ENCODE results near the gene APPL2.

DNA sequence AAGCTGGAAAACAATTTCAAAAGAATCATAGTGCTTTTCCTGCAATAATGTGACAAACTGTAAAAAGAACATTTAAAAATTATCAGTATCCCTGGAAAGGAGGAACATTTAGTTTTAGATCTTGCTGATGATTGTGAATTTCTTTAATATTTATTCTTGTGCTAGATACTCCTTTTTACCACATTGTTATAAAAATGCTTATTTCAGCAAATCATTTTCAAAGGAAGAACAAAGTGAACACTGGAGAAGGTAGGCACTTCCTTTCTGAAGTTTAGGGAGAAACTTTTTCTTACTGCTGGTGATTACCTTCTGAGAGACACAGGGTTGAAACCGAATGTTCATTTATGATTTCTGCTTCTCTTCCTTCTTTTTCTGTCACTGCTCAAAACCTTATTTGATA lies 49.4 kb upstream of the APPL2 start:
- TF ChIP-seq CTCF (IDR thresholded peaks at IDR 0.05) = no peak
- TF ChIP-seq EZH2 (IDR thresholded peaks at IDR 0.05; ENCODE audit: borderline replicate concordance, insufficient read depth, low read depth, low read length, poor library complexity, severe bottlenecking) = no peak

Measured in B cell (primary cell).